Liver (tissue), 3 donors: Measurements from ENCODE around the gene TMEM255B.

Experiments
- ATF3 ChIP-seq: IDR thresholded peaks from 2 replicates; pipeline ENCODE4 v1.6.1; 2016; ENCODE audit warnings: antibody characterized with exemption
- EGR1 ChIP-seq, 2 donors: IDR thresholded peaks; 2 replicates each; pipeline ENCODE4 v1.6.1; 2016 to 2018; ENCODE audit warnings: antibody characterized with exemption in 2 of 2, low read depth in 2 of 2
- JUND ChIP-seq, 2 donors: IDR thresholded peaks; 2 replicates each; pipeline ENCODE4 v1.6.1; 2016; ENCODE audit warnings: antibody characterized with exemption in 2 of 2
- MAX ChIP-seq: IDR thresholded peaks from 2 replicates; pipeline ENCODE4 v1.6.1; 2016; ENCODE audit warnings: antibody characterized with exemption
- RAD21 ChIP-seq, 2 donors: IDR thresholded peaks; 2 replicates each; pipeline ENCODE4 v1.6.1; 2016; ENCODE audit warnings: antibody characterized with exemption in 2 of 2, mild to moderate bottlenecking in 2 of 2
- REST ChIP-seq: IDR thresholded peaks from 2 replicates; pipeline ENCODE4 v1.6.1; 2016; ENCODE audit warnings: antibody characterized with exemption, mild to moderate bottlenecking
- YY1 ChIP-seq: IDR thresholded peaks from 2 replicates; pipeline ENCODE4 v1.6.1; 2016; ENCODE audit warnings: antibody characterized with exemption, mild to moderate bottlenecking
- TF ChIP-seq, protein P1 (sequence below): fragments of 150-350 bp; IDR thresholded peaks from 2 replicates; pipeline ENCODE4 v1.5.1; 2017; ENCODE audit warnings: improper control_type of control experiment, low read depth, low read length; ENCODE audit not compliant: missing input control
- TF ChIP-seq, protein P2 (sequence below): IDR thresholded peaks from 2 replicates; pipeline ENCODE4 v1.6.1; 2016; ENCODE audit warnings: antibody characterized with exemption
- donor health status: healthy.
- donor health status: healthy.

DNA sequence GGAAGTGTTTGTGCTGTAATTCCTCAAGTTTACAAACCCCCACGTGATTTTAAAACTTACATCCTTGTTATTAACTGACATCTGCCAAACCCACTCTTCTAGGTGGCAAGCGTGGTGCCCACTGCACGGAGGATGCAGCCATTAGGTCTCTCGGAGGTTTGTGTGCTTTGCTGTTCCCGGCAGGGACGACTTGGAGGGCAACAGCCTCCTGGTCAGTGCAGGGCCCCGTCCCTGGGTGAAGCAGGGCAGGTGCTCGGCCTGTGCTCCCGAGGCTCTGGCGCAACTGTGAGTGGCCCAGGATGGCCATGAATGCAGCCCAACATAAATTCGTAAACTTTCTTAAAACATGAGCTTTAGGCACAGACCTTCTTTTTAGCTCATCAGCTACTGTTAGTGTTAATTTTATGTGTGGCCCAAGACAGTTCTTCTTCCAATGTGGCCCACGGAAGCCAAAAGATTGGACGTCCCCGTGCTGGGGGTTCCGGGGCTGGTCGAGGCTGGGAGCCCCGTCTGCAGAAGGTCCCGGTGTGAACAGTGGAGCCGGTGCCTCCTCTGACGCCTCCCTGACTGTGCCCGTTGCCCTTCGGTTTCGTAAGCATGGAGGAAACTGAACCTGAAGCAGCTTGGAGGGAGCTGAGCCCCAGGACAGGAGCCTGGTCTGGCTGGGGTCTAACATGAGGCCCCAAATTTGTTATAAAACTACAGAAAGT, 93.0 kb downstream of the TMEM255B start:
- TF ChIP-seq, protein P1, sequence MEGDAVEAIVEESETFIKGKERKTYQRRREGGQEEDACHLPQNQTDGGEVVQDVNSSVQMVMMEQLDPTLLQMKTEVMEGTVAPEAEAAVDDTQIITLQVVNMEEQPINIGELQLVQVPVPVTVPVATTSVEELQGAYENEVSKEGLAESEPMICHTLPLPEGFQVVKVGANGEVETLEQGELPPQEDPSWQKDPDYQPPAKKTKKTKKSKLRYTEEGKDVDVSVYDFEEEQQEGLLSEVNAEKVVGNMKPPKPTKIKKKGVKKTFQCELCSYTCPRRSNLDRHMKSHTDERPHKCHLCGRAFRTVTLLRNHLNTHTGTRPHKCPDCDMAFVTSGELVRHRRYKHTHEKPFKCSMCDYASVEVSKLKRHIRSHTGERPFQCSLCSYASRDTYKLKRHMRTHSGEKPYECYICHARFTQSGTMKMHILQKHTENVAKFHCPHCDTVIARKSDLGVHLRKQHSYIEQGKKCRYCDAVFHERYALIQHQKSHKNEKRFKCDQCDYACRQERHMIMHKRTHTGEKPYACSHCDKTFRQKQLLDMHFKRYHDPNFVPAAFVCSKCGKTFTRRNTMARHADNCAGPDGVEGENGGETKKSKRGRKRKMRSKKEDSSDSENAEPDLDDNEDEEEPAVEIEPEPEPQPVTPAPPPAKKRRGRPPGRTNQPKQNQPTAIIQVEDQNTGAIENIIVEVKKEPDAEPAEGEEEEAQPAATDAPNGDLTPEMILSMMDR: no peak
- TF ChIP-seq MAX (no peak), REST (no peak), EGR1 (IDR thresholded peaks at IDR 0.05; ENCODE audit: low read depth in 2 of 2) (no peak), ATF3 (no peak), RAD21 (IDR thresholded peaks at IDR 0.05) (no peak), YY1 (no peak), JUND (IDR thresholded peaks at IDR 0.05) (no peak)
- TF ChIP-seq, protein P2, sequence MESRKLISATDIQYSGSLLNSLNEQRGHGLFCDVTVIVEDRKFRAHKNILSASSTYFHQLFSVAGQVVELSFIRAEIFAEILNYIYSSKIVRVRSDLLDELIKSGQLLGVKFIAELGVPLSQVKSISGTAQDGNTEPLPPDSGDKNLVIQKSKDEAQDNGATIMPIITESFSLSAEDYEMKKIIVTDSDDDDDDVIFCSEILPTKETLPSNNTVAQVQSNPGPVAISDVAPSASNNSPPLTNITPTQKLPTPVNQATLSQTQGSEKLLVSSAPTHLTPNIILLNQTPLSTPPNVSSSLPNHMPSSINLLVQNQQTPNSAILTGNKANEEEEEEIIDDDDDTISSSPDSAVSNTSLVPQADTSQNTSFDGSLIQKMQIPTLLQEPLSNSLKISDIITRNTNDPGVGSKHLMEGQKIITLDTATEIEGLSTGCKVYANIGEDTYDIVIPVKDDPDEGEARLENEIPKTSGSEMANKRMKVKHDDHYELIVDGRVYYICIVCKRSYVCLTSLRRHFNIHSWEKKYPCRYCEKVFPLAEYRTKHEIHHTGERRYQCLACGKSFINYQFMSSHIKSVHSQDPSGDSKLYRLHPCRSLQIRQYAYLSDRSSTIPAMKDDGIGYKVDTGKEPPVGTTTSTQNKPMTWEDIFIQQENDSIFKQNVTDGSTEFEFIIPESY: no peak
